HL-60 (cell line): ENCODE measurements around the gene LITAFD.

ENCODE experiments used
- DNase-seq, 2 experiments: peaks; one replicate each; pipeline ENCODE4 v3.0.0-alpha.2; 2010 to 2020; ENCODE audit warnings: low read depth in 1 of 2, low spot score in 1 of 2
- H3K27ac ChIP-seq: fragments of 250-450 bp; sonication (Bioruptor Pico); replicated peaks from 2 replicates; pipeline ENCODE4 v1.5.1; 2020; ENCODE audit warnings: mild to moderate bottlenecking, moderate library complexity
- H3K27me3 ChIP-seq: fragments of 250-450 bp; sonication (Bioruptor Pico); 2 replicates; pipeline ENCODE4 v1.5.1; 2021; ENCODE audit warnings: mild to moderate bottlenecking, moderate library complexity; ENCODE audit not compliant: insufficient read depth, poor library complexity, severe bottlenecking
- H3K4me3 ChIP-seq: replicated peaks from 2 replicates; pipeline ENCODE4 v1.5.1; 2011; ENCODE audit warnings: mild to moderate bottlenecking, control low read depth, low read length; ENCODE audit not compliant: insufficient read depth
- GABPA ChIP-seq: IDR thresholded peaks from 2 replicates; pipeline ENCODE4 v1.6.1; 2012; ENCODE audit warnings: low read depth
- POLR2AphosphoS5 ChIP-seq: IDR thresholded peaks from 2 replicates; pipeline ENCODE4 v1.6.1; 2012; ENCODE audit warnings: low read depth
- SPI1 ChIP-seq: IDR thresholded peaks from 2 replicates; pipeline ENCODE4 v1.6.1; 2012; ENCODE audit warnings: low read depth, mild to moderate bottlenecking, borderline replicate concordance
- TF ChIP-seq, protein P1 (sequence below): IDR thresholded peaks from one replicate; pipeline ENCODE4 v1.5.1; 2011; ENCODE audit warnings: low read length, control low read depth, inconsistent platforms; ENCODE audit not compliant: insufficient read depth
- TF ChIP-seq, protein P2 (sequence below): IDR thresholded peaks from 2 replicates; pipeline ENCODE4 v1.6.1; 2012; ENCODE audit warnings: low read depth; ENCODE audit not compliant: insufficient replicate concordance

Gene LITAFD

GRCh38 chr16:8907096-8907495, 24.9 kb downstream of the LITAFD start:
- no peaks in the 10 kb centered on the region for H3K27me3 ChIP-seq
- H3K4me3 ChIP-seq = no peak overlapping the region
- TF ChIP-seq, protein P1, sequence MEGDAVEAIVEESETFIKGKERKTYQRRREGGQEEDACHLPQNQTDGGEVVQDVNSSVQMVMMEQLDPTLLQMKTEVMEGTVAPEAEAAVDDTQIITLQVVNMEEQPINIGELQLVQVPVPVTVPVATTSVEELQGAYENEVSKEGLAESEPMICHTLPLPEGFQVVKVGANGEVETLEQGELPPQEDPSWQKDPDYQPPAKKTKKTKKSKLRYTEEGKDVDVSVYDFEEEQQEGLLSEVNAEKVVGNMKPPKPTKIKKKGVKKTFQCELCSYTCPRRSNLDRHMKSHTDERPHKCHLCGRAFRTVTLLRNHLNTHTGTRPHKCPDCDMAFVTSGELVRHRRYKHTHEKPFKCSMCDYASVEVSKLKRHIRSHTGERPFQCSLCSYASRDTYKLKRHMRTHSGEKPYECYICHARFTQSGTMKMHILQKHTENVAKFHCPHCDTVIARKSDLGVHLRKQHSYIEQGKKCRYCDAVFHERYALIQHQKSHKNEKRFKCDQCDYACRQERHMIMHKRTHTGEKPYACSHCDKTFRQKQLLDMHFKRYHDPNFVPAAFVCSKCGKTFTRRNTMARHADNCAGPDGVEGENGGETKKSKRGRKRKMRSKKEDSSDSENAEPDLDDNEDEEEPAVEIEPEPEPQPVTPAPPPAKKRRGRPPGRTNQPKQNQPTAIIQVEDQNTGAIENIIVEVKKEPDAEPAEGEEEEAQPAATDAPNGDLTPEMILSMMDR = no peak
- no peak for TF ChIP-seq GABPA
- TF ChIP-seq, protein P2, sequence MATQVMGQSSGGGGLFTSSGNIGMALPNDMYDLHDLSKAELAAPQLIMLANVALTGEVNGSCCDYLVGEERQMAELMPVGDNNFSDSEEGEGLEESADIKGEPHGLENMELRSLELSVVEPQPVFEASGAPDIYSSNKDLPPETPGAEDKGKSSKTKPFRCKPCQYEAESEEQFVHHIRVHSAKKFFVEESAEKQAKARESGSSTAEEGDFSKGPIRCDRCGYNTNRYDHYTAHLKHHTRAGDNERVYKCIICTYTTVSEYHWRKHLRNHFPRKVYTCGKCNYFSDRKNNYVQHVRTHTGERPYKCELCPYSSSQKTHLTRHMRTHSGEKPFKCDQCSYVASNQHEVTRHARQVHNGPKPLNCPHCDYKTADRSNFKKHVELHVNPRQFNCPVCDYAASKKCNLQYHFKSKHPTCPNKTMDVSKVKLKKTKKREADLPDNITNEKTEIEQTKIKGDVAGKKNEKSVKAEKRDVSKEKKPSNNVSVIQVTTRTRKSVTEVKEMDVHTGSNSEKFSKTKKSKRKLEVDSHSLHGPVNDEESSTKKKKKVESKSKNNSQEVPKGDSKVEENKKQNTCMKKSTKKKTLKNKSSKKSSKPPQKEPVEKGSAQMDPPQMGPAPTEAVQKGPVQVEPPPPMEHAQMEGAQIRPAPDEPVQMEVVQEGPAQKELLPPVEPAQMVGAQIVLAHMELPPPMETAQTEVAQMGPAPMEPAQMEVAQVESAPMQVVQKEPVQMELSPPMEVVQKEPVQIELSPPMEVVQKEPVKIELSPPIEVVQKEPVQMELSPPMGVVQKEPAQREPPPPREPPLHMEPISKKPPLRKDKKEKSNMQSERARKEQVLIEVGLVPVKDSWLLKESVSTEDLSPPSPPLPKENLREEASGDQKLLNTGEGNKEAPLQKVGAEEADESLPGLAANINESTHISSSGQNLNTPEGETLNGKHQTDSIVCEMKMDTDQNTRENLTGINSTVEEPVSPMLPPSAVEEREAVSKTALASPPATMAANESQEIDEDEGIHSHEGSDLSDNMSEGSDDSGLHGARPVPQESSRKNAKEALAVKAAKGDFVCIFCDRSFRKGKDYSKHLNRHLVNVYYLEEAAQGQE = no peak
- no peak for TF ChIP-seq SPI1
- TF ChIP-seq POLR2AphosphoS5 = no peak
- no peak for DNase-seq
- H3K27ac ChIP-seq = no peak overlapping the region

- H3K27ac ChIP-seq = no peak overlapping the region
- no peak for DNase-seq
- no peaks in the 10 kb centered on the region for H3K27me3 ChIP-seq
- TF ChIP-seq, protein P2 = no peak
- TF ChIP-seq SPI1 = no peak
- TF ChIP-seq POLR2AphosphoS5 = no peak
- TF ChIP-seq, protein P1 = no peak
- no peak for TF ChIP-seq GABPA
- no peak overlapping the region for H3K4me3 ChIP-seq
Observed at GRCh38 chr16:8908810-8909468, 26.8 kb downstream of the LITAFD start.

DNA sequence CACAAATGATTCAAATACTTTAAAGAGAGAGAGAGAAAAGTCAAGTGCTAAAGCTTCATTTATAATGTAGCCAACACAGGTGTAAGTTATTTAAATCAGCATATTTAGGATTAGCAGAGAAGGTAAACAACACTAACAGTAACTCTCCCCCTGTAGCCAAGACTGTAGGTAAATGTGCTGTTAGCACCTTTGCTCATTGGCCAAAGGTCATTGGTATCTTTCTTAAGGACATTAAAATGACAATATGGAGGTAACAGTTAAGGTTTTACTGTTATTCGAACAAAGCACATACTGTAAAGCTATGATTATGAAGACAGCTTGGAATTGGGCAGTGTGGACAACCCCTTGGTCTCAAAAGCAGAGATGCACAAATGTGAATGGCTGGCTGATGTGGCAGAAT, 28.7 kb downstream of the LITAFD start:
- Histone ChIP-seq H3K4me3 (no peak overlapping the region), H3K27me3 (no peaks in the 10 kb centered on the region), H3K27ac (no peak overlapping the region)
- TF ChIP-seq, protein P2 = no peak
- no peak for TF ChIP-seq SPI1
- no peak for TF ChIP-seq GABPA
- TF ChIP-seq, protein P1 = no peak
- no peak for TF ChIP-seq POLR2AphosphoS5
- no peak for DNase-seq
